ENCODE results near the gene AGBL1. TPM values are rescaled to one million over a fixed set of nuclear protein-coding genes. Genes with fewer than 3 reads are reported as not detected.

Gene AGBL1
- total RNA-seq, 1 donor from 2014 or later, result 0.07 TPM

DNA sequence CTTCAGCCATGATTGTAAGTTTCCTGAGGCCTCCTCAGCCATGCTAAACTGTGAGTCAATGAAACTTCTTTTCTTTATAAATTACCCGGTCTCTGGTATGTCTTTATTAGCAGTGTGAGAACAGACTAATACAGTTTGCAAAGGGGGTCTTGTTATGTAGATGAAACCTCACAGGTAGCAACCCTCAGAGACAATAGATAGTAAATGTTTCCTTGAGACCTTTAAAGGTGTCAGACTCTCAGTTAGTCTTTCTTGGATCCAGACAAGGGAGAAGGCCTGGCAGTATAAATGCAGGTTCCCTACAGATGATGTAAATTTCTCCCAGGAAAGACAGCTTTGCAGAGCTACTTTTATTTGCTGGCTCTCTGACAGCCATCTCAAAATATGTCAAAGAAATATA lies 510.8 kb downstream of the AGBL1 start:
- TF ChIP-seq, protein P1, sequence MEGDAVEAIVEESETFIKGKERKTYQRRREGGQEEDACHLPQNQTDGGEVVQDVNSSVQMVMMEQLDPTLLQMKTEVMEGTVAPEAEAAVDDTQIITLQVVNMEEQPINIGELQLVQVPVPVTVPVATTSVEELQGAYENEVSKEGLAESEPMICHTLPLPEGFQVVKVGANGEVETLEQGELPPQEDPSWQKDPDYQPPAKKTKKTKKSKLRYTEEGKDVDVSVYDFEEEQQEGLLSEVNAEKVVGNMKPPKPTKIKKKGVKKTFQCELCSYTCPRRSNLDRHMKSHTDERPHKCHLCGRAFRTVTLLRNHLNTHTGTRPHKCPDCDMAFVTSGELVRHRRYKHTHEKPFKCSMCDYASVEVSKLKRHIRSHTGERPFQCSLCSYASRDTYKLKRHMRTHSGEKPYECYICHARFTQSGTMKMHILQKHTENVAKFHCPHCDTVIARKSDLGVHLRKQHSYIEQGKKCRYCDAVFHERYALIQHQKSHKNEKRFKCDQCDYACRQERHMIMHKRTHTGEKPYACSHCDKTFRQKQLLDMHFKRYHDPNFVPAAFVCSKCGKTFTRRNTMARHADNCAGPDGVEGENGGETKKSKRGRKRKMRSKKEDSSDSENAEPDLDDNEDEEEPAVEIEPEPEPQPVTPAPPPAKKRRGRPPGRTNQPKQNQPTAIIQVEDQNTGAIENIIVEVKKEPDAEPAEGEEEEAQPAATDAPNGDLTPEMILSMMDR (conservative IDR thresholded peaks at IDR 0.05), result no peak
- Mint-ChIP-seq H3K36me3 (no peaks in the 10 kb centered on the region), H3K4me3 (no peak overlapping the region), H3K27ac (no peak overlapping the region), H3K9me3 (no peaks in the 10 kb centered on the region), H3K27me3 (no peaks in the 10 kb centered on the region), H3K4me1 (ENCODE audit: unreplicated experiment) (peaks cover 17% of the 10 kb centered on the region)
- no peak for DNase-seq (ENCODE audit: extremely low spot score, unreplicated experiment)

DNA sequence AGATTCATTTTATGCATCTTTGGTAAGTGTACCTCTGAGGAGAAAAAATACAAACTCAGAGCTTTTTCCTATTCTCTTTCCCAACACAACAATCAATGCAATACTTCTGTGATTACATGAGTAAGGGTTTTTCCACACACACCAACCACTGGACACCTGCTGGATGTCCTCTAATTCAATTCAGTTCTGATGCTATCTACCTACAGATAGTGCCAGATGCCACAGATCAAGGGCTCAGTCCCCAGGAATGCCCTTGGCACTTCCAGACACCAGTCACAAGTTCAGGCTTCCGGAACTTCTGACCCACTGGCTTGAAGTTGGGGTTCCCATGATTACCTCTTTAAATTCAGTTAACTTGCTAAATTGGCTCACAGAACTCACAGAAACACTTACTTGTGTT lies 511.5 kb downstream of the AGBL1 start:
- Mint-ChIP-seq H3K4me1 (ENCODE audit: unreplicated experiment) (peaks cover 17% of the 10 kb centered on the region), H3K27me3 (no peaks in the 10 kb centered on the region), H3K4me3 (no peak overlapping the region), H3K36me3 (no peaks in the 10 kb centered on the region), H3K27ac (no peak overlapping the region), H3K9me3 (no peaks in the 10 kb centered on the region)
- TF ChIP-seq, protein P1 (conservative IDR thresholded peaks at IDR 0.05), result no peak
- no peak for DNase-seq (ENCODE audit: extremely low spot score, unreplicated experiment)

DNA sequence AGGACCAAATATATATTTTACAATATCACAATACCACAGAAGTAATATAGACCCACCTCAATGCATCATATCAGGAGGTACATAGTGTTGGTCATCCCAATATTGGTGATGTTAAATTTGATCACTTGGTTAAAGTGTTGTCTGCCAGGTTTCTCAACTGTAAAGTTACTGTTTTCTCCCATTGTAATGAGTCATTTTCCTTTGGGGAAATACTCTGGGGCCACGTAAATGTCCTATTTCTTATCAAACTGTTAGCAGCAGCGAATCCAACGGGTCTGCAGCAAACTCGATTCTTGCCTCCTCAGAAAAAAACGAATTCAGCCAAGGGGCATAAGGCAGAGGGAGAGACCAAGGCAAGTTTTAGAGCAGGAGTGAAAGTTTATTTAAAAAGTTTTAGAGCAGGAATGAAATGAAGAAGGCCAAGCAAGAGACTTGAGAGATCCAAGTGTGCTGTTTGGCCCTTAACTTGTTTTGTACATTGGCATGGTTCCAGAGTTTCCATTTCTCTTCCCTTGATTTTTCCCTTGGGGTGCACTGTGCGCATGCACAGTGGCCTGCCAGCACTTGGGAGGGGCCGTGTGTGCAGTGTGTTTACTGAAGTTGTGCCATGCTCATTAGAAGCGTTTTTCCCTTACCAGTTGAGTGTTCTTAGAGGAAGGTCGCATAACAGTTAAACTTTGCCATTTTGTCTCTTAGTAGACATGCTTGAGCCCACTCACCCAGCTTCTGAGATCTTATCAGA lies 512.5 kb downstream of the AGBL1 start:
- Mint-ChIP-seq H3K4me3 (no peak overlapping the region), H3K27me3 (peaks cover 4% of the 10 kb centered on the region), H3K36me3 (no peaks in the 10 kb centered on the region), H3K9me3 (no peaks in the 10 kb centered on the region), H3K4me1 (ENCODE audit: unreplicated experiment) (peaks cover 15% of the 10 kb centered on the region), H3K27ac (no peak overlapping the region)
- TF ChIP-seq, protein P1 (conservative IDR thresholded peaks at IDR 0.05), result no peak
- no peak for DNase-seq (ENCODE audit: extremely low spot score, unreplicated experiment)

DNA sequence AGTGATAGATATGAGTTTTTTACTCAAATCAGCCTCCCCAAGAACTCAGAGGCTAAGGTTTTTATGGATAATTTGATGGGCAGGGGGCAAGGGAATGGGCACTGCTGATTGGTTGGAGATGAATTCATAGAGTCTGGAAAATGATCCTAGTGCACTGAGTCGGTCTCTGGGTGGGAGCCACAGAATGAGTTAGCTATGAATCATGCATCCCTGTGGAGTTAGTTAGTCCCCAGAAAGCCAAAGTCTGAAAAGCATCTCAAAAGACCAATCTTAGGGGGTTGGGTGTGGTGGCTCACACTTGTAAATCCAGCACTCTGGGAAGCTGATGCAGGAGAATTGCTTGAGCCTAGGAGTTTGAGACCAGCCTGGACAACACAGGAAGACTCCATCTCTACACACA lies 516.1 kb downstream of the AGBL1 start:
- Mint-ChIP-seq H3K27ac (no peak overlapping the region), H3K4me1 (ENCODE audit: unreplicated experiment) (peaks cover 13% of the 10 kb centered on the region), H3K4me3 (no peak overlapping the region), H3K27me3 (peaks cover 10% of the 10 kb centered on the region), H3K9me3 (no peaks in the 10 kb centered on the region), H3K36me3 (no peaks in the 10 kb centered on the region)
- TF ChIP-seq, protein P1 (conservative IDR thresholded peaks at IDR 0.05), result no peak
- no peak for DNase-seq (ENCODE audit: extremely low spot score, unreplicated experiment)

DNA sequence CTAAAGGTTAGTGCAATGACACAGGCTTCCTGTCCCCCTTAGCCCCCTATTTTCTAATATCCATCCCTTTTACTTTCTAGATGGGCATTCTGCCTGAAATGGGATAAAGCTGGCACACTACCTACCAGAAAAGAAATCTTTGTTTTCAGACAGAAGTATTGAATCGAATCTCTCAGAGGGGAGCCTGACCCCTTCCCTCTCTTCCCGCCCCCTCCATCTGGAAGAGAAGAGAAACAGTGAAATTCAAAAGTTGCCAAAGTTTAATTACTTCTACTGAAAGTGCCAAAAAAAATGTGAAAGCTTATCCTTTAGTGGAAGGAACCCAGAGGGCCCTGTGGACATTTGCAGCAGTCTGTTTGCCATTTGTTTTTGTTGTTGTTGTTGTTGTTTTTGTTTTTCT lies 523.8 kb downstream of the AGBL1 start:
- Mint-ChIP-seq H3K9me3 (no peaks in the 10 kb centered on the region), H3K27me3 (peaks cover 4% of the 10 kb centered on the region), H3K4me1 (ENCODE audit: unreplicated experiment) (no peaks in the 10 kb centered on the region), H3K36me3 (no peaks in the 10 kb centered on the region), H3K27ac (no peak overlapping the region), H3K4me3 (no peak overlapping the region)
- no peak for DNase-seq (ENCODE audit: extremely low spot score, unreplicated experiment)
- TF ChIP-seq, protein P1 (conservative IDR thresholded peaks at IDR 0.05), result no peak

Measured in type B pancreatic cell (in vitro differentiated cells).